PC-3 (cell line): ENCODE measurements around the gene OR4M1. TPM values are rescaled to one million over a fixed set of nuclear protein-coding genes. Genes with fewer than 3 reads are reported as not detected.
"Not testable (repeated sequence)": the region's sequence is repeated elsewhere in the genome, so short reads cannot be mapped to it uniquely, and the experiment has no call there.

Experiments used
- ATAC-seq: fragments of 200-7000 bp; cut with Tn5 transposase; 2 replicates; pipeline ENCODE4 v1.9.1; 2020; ENCODE audit warnings: mild to moderate bottlenecking, moderate library complexity
- BruUV-seq: library from RNA; stranded (reverse); fragments of 400-500 nt; replicated peaks from 2 replicates; lab custom pipeline; 2021; lab: Mats Ljungman, UMichigan
- CTCF ChIA-PET: fragments of 300-600 bp; sonication (Branson Sonifier 250); formaldehyde crosslinking; loops from one replicate; lab custom pipeline; 2022; ENCODE audit warnings: antibody characterized with exemption; lab: Charles Lee
- POLR2A ChIA-PET: fragments of 300-600 bp; sonication (Branson Sonifier 250); formaldehyde crosslinking; loops from one replicate; lab custom pipeline; 2022; ENCODE audit warnings: antibody characterized with exemption; ENCODE audit not compliant: unreplicated experiment; lab: Charles Lee
- DNase-seq: peaks from one replicate; pipeline ENCODE4 v3.0.0-alpha.2; 2015
- H2AFZ ChIP-seq: fragments of 300-600 bp; sonication (generic); 2 replicates; pipeline ENCODE4 v1.6.0; 2016; ENCODE audit warnings: antibody characterized with exemption, low read length
- H3F3A ChIP-seq: fragments of 300-600 bp; sonication (generic); one replicate; pipeline ENCODE4 v1.6.0; 2017; ENCODE audit warnings: antibody characterized with exemption, low read length, control low read depth, mild to moderate bottlenecking; ENCODE audit not compliant: unreplicated experiment
- H3K27ac ChIP-seq: fragments of 300-600 bp; sonication (generic); 2 replicates; pipeline ENCODE4 v1.5.1; 2016; ENCODE audit warnings: mild to moderate bottlenecking, low read length
- H3K27me3 ChIP-seq: fragments of 300-600 bp; sonication (generic); 2 replicates; pipeline ENCODE4 v1.6.1; 2016; ENCODE audit warnings: low read length, mixed read lengths
- H3K36me3 ChIP-seq: fragments of 300-600 bp; sonication (generic); 2 replicates; pipeline ENCODE4 v1.6.1; 2016; ENCODE audit warnings: low read depth, mixed run types, low read length, mixed read lengths
- H3K4me1 ChIP-seq: fragments of 300-600 bp; sonication (generic); 2 replicates; pipeline ENCODE4 v1.5.1; 2016; ENCODE audit warnings: low read length; ENCODE audit not compliant: insufficient read depth
- H3K4me2 ChIP-seq: fragments of 300-600 bp; sonication (generic); 2 replicates; pipeline ENCODE4 v1.6.0; 2016; ENCODE audit warnings: low read length
- H3K4me3 ChIP-seq: fragments of 300-600 bp; sonication (generic); 2 replicates; pipeline ENCODE4 v1.5.1; 2016; ENCODE audit warnings: mild to moderate bottlenecking, low read length, mixed read lengths
- H3K79me2 ChIP-seq: fragments of 300-600 bp; sonication (generic); 2 replicates; pipeline ENCODE4 v1.6.1; 2017; ENCODE audit warnings: low read length, mixed read lengths
- H3K9ac ChIP-seq: fragments of 300-600 bp; sonication (generic); 2 replicates; pipeline ENCODE4 v1.6.0; 2016; ENCODE audit warnings: mild to moderate bottlenecking, low read length
- H3K9me2 ChIP-seq: fragments of 300-600 bp; sonication (generic); replicated peaks from 2 replicates; pipeline ENCODE4 v1.6.1; 2016; ENCODE audit warnings: mixed run types, low read length, mixed read lengths
- H3K9me3 ChIP-seq: fragments of 300-600 bp; sonication (generic); 2 replicates; pipeline ENCODE4 v1.6.1; 2016; ENCODE audit warnings: low read length, mixed read lengths
- H4K20me1 ChIP-seq: fragments of 300-600 bp; sonication (generic); 2 replicates; pipeline ENCODE4 v1.6.1; 2016; ENCODE audit warnings: low read length, mixed read lengths
- CTCF ChIP-seq: fragments of 300-600 bp; sonication (generic); conservative IDR thresholded peaks from 2 replicates; pipeline ENCODE4 v1.5.1; 2017; ENCODE audit warnings: antibody characterized with exemption, low read depth, mild to moderate bottlenecking, low read length
- EZH2 ChIP-seq: fragments of 300-600 bp; sonication (generic); IDR thresholded peaks from one replicate; pipeline ENCODE4 v1.6.1; 2017; ENCODE audit warnings: antibody characterized with exemption, mild to moderate bottlenecking, low read length; ENCODE audit not compliant: unreplicated experiment
- EZH2phosphoT487 ChIP-seq: fragments of 300-600 bp; sonication (generic); IDR thresholded peaks from 2 replicates; pipeline ENCODE4 v1.6.1; 2018; ENCODE audit warnings: mild to moderate bottlenecking, antibody characterized with exemption, low read length, borderline replicate concordance
- intact Hi-C: fragments of 100-400 bp; cut with micrococcal nuclease; formaldehyde crosslinking; loops from 2 replicates; pipeline ENCODE4 v1.9.0; 2023
- total RNA-seq: library from RNA; depleted of rRNA; stranded (reverse); fragments of >200 nt; gene quantifications from 2 replicates; pipeline ENCODE4 v1.2.3, GENCODE V29; 2014

The OR4M1 gene
- total RNA-seq, 1 experiment from 2014 or later = not detected

GRCh38 chr14:19743256-19743655 lies 30.0 kb upstream of the OR4M1 start, which contains the start of gene OR4Q3:
Gene OR4Q3 (plus strand): TSS chr14:19743571.
- Histone ChIP-seq H3K79me2 (no peaks in the 10 kb centered on the region), H3F3A (no peaks in the 10 kb centered on the region), H3K4me1 (no peaks in the 10 kb centered on the region), H3K4me3 (no peak within 1 kb of the TSS), H3K4me2 (no peak within 1 kb of the TSS), H3K27me3 (no peaks in the 10 kb centered on the region), H3K36me3 (no peaks in the 10 kb centered on the region), H2AFZ (no peak within 1 kb of the TSS), H3K9me3 (peaks cover 20% of the 10 kb centered on the region), H4K20me1 (no peaks in the 10 kb centered on the region), H3K27ac (no peak within 1 kb of the TSS), H3K9ac (no peak within 1 kb of the TSS), H3K9me2 (no peaks in the 10 kb centered on the region)
- ChIA-PET POLR2A (no interaction called here), CTCF (no interaction called here)
- DNase-seq (no peak), ATAC-seq (no peak)
- BruUV-seq = no TSS peak
- TF ChIP-seq EZH2phosphoT487 = no peak
- TF ChIP-seq EZH2 = no peak
- TF ChIP-seq CTCF = no peak
- intact Hi-C loops = no loop called here

GRCh38 chr14:19752316-19752715 lies 21.0 kb upstream of the OR4M1 start:
- H3K27ac ChIP-seq, H3K9me2 ChIP-seq, H3K36me3 ChIP-seq, H3K4me2 ChIP-seq, H3K4me3 ChIP-seq, POLR2A ChIA-PET, BruUV-seq, CTCF ChIA-PET, ATAC-seq, H4K20me1 ChIP-seq, H3F3A ChIP-seq, H2AFZ ChIP-seq, H3K9me3 ChIP-seq, intact Hi-C loops, H3K79me2 ChIP-seq, DNase-seq, H3K4me1 ChIP-seq, H3K27me3 ChIP-seq, H3K9ac ChIP-seq: not testable (repeated sequence)

- Histone ChIP-seq H2AFZ (no peak overlapping the region), H3K36me3 (no peaks in the 10 kb centered on the region), H3K27me3 (no peaks in the 10 kb centered on the region), H3K9ac (no peak overlapping the region), H3K4me3 (no peak overlapping the region), H3K79me2 (no peaks in the 10 kb centered on the region), H3K4me2 (no peak overlapping the region), H3K4me1 (no peaks in the 10 kb centered on the region), H4K20me1 (no peaks in the 10 kb centered on the region), H3K27ac (no peak overlapping the region), H3F3A (no peaks in the 10 kb centered on the region), H3K9me3 (no peaks in the 10 kb centered on the region), H3K9me2 (no peaks in the 10 kb centered on the region)
- ChIA-PET POLR2A (no interaction called here), CTCF (no interaction called here)
- no peak for ATAC-seq
- no peak for DNase-seq
- intact Hi-C loops = no loop called here
- BruUV-seq = no TSS peak
- TF ChIP-seq EZH2 (no peak), CTCF (no peak), EZH2phosphoT487 (no peak)
Observed at GRCh38 chr14:19754172-19754571, 19.1 kb upstream of the OR4M1 start.

- H3K79me2 ChIP-seq, H3K4me3 ChIP-seq, H3K27ac ChIP-seq, POLR2A ChIA-PET, H3K9me2 ChIP-seq, H2AFZ ChIP-seq, CTCF ChIA-PET, H4K20me1 ChIP-seq, DNase-seq, H3K9ac ChIP-seq, H3K36me3 ChIP-seq, H3K4me2 ChIP-seq, ATAC-seq, H3K4me1 ChIP-seq, H3F3A ChIP-seq, H3K27me3 ChIP-seq, intact Hi-C loops, BruUV-seq: not testable (repeated sequence)
- H3K9me3 ChIP-seq = peaks cover 27% of the 10 kb centered on the region; the same call in 1 of the 2 replicates
Observed at GRCh38 chr14:19771491-19771890, 1.8 kb upstream of the OR4M1 start.
